ENCODE results near the gene CKM. TPM values are rescaled to one million over a fixed set of nuclear protein-coding genes. Genes with fewer than 3 reads are reported as not detected.

The CKM gene
- total and polyA plus RNA-seq, 2 donors (not counting 3 experiments of a cell fraction or from before 2014, with no cell fraction given): not detected

DNA sequence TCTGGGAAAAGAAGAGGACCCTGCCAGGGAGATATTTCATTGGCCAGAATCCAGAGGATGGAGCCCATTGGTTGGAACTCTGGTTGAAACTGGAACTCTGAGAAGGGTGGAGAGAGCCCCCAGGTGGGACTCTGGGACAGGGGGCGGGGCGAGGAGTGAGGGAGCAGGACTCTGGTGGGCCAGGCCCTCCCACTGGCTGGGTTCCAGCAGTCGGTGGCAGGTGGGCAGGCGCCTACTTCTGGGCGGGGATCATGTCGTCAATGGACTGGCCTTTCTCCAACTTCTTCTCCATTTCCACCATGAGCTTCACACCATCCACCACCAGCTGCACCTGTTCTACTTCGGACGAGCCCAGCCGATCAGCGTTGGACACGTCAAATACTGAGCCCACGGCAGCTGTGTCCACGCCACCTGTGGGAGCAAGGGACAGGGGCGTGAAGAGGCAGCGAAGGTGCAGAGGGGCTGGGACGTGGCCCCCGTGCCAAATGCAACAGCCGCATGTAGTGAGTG is 16.1 kb downstream of the CKM start:
- Histone ChIP-seq H3K4me3 (replicated peaks in 1 of 3; ENCODE audit: insufficient read depth in 1 of 3, low read depth in 1 of 3, low read length in 3 of 3) (no peak overlapping the region), H3K27me3 (ENCODE audit: control insufficient read depth in 2 of 2, insufficient read depth in 2 of 2, low read length in 2 of 2) (peaks cover 0 to 7% of the 10 kb centered on the region in 2 experiments), H3K4me1 (ENCODE audit: control insufficient read depth, extremely low read depth, insufficient read depth, low read length) (no peaks in the 10 kb centered on the region), H3K36me3 (ENCODE audit: control insufficient read depth in 2 of 2, extremely low read depth in 1 of 2, insufficient read depth in 2 of 2, low read length in 2 of 2) (no peaks in the 10 kb centered on the region), H2AFZ (ENCODE audit: low read depth, low read length) (no peak overlapping the region), H3K4me2 (ENCODE audit: insufficient read depth, low read length) (no peak overlapping the region), H3K9me1 (replicated peaks; ENCODE audit: control insufficient read depth, extremely low read depth, insufficient read depth, low read length) (no peaks in the 10 kb centered on the region), H3K9me3 (replicated peaks; ENCODE audit: control insufficient read depth, insufficient read depth, low read length) (no peaks in the 10 kb centered on the region), H3K27ac (ENCODE audit: insufficient read depth, low read depth, low read length) (no peak overlapping the region), H3K79me2 (ENCODE audit: control insufficient read depth, insufficient read depth, low read length) (no peaks in the 10 kb centered on the region), H4K20me1 (replicated peaks; ENCODE audit: control insufficient read depth, extremely low read depth, insufficient read depth, low read length) (no peaks in the 10 kb centered on the region), H3K9ac (replicated peaks; ENCODE audit: extremely low read depth, insufficient read depth, low read length) (no peak overlapping the region)
- FAIRE-seq (no peak), DNase-seq (ENCODE audit: low read depth, low spot score) (no peak)
- ChIA-PET CTCF (no interaction called here), POLR2A (no interaction called here)
- no TSS peak for BruUV-seq (replicated peaks)
- dilution Hi-C loops (cut with MboI; ENCODE audit: extremely low pct_ligation_motif_present, low sequenced_read_pairs) (no loop called here), intact Hi-C loops (cut with micrococcal nuclease) (no loop called here)
- no peak for TF ChIP-seq POLR2A (IDR thresholded peaks at IDR 0.05; ENCODE audit: low read depth, low read length)

DNA sequence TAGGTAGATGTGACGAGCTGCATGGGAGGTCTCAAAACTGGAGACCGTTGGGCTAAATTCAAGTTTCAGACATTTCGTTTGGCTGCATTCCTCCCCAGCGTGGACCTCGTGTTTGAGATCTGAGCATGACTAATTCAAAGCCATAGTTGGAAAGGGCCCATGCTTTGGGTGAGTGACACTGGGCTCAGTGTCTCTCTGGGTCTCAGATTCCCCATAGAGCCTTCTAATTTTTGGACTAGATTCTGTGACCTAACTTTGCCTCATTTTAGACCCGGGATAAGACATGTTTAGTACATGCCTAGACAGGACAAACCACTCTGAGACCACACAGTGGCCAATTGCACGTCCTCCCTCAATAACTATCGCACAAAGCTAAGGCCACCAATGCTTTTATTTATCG is 16.6 kb downstream of the CKM start:
- H3K27ac ChIP-seq (ENCODE audit: insufficient read depth, low read depth, low read length): no peak overlapping the region
- H3K27me3 ChIP-seq (ENCODE audit: control insufficient read depth in 2 of 2, insufficient read depth in 2 of 2, low read length in 2 of 2): peaks cover 0 to 7% of the 10 kb centered on the region in 2 experiments
- POLR2A ChIA-PET: no interaction called here
- CTCF ChIA-PET: interaction anchor here (0.5 kb wide), 1 partner anchor 1299 kb away, joined by 3 read pairs; no protein-coding TSS in a partner anchor
- no peaks in the 10 kb centered on the region for H3K79me2 ChIP-seq (ENCODE audit: control insufficient read depth, insufficient read depth, low read length)
- H3K36me3 ChIP-seq (ENCODE audit: control insufficient read depth in 2 of 2, extremely low read depth in 1 of 2, insufficient read depth in 2 of 2, low read length in 2 of 2): no peaks in the 10 kb centered on the region
- no TSS peak for BruUV-seq (replicated peaks)
- no peaks in the 10 kb centered on the region for H4K20me1 ChIP-seq (replicated peaks; ENCODE audit: control insufficient read depth, extremely low read depth, insufficient read depth, low read length)
- FAIRE-seq (no peak), DNase-seq (ENCODE audit: low read depth, low spot score) (no peak)
- H3K4me2 ChIP-seq (ENCODE audit: insufficient read depth, low read length): no peak overlapping the region
- TF ChIP-seq JUN (IDR thresholded peaks at IDR 0.05; ENCODE audit: borderline replicate concordance, insufficient read depth, insufficient read length, low read depth) (no peak), MYC (IDR thresholded peaks at IDR 0.05; ENCODE audit: low read depth, low read length) (no peak), POLR2A (IDR thresholded peaks at IDR 0.05; ENCODE audit: low read depth, low read length) (no peak), FOS (IDR thresholded peaks at IDR 0.05; ENCODE audit: borderline replicate concordance, insufficient read depth, low read length) (no peak), GATA2 (IDR thresholded peaks at IDR 0.05; ENCODE audit: insufficient read depth, insufficient read length, low read depth, low read length) (no peak), EZH2 (IDR thresholded peaks at IDR 0.05; ENCODE audit: borderline replicate concordance, low read depth, low read length, severe bottlenecking) (no peak), POLR2AphosphoS5 (IDR thresholded peaks at IDR 0.05; ENCODE audit: insufficient read depth, low read depth, low read length) (no peak)
- TF ChIP-seq, protein P1, sequence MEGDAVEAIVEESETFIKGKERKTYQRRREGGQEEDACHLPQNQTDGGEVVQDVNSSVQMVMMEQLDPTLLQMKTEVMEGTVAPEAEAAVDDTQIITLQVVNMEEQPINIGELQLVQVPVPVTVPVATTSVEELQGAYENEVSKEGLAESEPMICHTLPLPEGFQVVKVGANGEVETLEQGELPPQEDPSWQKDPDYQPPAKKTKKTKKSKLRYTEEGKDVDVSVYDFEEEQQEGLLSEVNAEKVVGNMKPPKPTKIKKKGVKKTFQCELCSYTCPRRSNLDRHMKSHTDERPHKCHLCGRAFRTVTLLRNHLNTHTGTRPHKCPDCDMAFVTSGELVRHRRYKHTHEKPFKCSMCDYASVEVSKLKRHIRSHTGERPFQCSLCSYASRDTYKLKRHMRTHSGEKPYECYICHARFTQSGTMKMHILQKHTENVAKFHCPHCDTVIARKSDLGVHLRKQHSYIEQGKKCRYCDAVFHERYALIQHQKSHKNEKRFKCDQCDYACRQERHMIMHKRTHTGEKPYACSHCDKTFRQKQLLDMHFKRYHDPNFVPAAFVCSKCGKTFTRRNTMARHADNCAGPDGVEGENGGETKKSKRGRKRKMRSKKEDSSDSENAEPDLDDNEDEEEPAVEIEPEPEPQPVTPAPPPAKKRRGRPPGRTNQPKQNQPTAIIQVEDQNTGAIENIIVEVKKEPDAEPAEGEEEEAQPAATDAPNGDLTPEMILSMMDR (IDR thresholded peaks at IDR 0.05; ENCODE audit: extremely low read depth in 1 of 2, insufficient read depth in 1 of 2, low read depth in 1 of 2, low read length in 2 of 2): no peak
- TF ChIP-seq, protein P2, sequence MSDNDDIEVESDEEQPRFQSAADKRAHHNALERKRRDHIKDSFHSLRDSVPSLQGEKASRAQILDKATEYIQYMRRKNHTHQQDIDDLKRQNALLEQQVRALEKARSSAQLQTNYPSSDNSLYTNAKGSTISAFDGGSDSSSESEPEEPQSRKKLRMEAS (IDR thresholded peaks at IDR 0.05; ENCODE audit: insufficient read depth, insufficient read length): no peak
- no peak overlapping the region for H2AFZ ChIP-seq (ENCODE audit: low read depth, low read length)
- no peak overlapping the region for H3K4me3 ChIP-seq (replicated peaks in 1 of 3; ENCODE audit: insufficient read depth in 1 of 3, low read depth in 1 of 3, low read length in 3 of 3)
- H3K4me1 ChIP-seq (ENCODE audit: control insufficient read depth, extremely low read depth, insufficient read depth, low read length): no peaks in the 10 kb centered on the region
- dilution Hi-C loops (cut with MboI; ENCODE audit: extremely low pct_ligation_motif_present, low sequenced_read_pairs): no loop called here
- H3K9me1 ChIP-seq (replicated peaks; ENCODE audit: control insufficient read depth, extremely low read depth, insufficient read depth, low read length): no peaks in the 10 kb centered on the region
- H3K9me3 ChIP-seq (replicated peaks; ENCODE audit: control insufficient read depth, insufficient read depth, low read length): no peaks in the 10 kb centered on the region
- intact Hi-C loops (cut with micrococcal nuclease): no loop called here
- H3K9ac ChIP-seq (replicated peaks; ENCODE audit: extremely low read depth, insufficient read depth, low read length): no peak overlapping the region
